ENCODE results near the gene LRRC56. TPM values are rescaled to one million over a fixed set of nuclear protein-coding genes. Genes with fewer than 3 reads are reported as not detected.

LRRC56 gene
- total RNA-seq, 1 donor from 2014 or later = 0.69 TPM

GRCh38 chr11:520428-521176 lies 16.7 kb upstream of the LRRC56 start:
- no peak for DNase-seq

DNA sequence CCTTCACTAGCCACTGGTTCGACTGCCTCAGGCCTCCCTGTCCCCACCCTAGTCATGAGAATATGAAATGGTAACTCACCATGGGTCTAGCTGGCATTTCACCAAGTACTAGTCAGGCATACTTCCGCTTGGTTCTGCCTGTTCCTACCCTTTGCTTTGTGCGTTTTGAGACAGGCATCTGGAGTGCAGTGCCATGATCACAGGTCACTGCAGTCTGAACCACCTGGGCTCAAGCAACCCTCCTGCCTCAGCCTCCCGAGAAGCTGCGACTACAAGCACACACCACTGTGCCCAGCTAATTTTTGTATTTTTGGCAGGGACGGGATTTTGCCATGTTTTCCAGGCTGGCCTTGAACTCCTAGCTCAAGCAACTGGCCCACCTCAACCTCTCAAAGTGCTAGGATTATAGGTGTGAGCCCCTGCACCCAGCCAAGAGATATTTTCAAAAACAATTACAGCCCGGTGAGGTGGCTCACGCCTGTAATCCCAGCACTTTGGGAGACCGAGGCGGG lies 16.1 kb upstream of the LRRC56 start:
- no peak for DNase-seq

DNA sequence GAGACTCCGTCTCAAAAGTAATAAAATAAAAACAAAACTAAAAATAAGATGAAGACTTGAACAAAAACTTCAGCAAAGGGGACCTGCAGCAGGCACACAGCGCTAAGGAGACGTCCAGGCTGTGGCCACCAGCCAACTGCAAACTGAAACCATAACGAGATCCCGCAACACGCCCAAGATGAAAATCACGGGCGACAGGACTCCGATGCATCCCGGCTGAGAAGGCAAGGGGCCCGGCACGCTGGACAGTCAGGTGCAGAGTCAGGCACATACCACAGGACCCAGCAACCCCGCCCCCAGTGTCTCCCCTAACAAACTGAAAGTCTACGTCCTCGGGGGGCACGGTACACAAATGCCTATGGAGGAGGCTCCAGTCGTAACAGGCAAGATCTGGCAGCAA lies 11.1 kb upstream of the LRRC56 start:
- no peak for DNase-seq

DNA sequence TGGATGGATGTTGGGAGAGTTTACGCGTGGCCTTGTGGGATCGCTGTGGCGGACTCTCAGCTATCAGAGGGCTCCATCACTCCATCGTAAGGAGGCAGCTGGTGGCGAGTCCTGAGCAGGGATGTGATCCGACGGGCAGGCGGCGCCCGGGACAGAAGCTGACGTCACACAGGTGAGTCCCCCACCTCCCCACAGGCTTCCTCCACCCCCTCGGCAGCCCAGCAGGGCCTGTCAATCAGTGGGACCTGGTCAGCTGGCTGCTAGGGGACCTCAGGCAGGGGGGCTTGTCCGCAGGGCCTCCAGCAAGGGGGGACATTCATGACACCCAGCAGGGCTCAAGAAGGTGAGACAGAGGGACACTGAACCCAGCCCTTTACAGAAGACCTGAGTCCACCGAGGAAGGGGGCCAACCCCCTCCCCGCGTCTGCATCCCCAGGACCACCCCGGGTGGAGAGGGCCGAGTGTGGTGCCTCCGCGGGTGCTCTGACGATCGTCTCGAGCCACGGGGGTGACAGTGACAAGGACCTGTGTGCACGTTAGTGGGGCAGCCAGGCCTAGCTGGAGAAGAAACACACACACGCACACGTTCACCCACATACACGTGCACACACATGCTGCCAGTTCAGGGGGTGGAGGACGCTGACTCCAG lies 9.0 kb upstream of the LRRC56 start:
- DNase-seq = no peak

DNA sequence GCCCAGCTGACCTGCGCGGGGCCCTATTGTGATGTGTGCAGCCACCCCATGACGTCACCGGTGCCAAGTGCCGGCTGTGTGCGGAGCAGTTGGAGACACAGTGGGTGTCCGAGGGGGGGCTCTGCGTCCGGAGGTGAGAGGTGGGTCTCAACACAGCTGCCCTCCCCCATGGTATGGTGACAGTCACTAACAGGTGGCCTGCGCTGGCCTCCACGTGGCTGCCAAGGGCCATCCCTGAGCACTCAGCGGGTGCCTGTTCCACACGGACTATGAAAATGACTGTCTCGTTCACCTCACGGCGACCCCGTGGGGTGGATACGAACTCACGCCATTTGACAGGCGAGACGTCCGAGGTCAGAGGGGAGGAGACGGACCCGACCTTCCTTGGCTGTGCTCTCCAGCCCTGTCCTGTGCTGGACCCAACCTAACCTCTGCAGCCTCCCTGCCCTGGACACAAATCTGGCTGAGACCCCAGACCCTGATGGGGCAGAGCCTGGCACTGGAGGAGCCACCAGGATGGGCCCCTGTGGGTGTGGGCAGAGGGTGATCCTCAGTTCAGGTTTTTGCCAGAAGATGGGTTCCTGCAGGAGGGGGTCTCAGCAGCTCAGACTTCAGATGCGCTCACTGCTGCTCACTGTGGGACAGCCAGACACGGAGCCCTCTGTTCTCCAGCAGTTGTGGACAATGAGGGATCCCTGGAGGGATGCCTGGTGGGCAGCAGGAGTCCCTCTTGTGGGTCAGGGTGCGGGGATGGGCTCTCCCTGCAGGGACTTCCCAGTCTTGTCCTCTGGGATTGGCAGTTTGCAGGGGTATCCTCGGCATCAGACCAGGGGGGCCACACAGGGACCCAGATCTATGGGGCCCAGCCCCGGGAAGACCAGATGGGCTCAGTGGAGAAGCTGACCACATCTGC lies 8.3 kb upstream of the LRRC56 start:
- DNase-seq = no peak

GRCh38 chr11:529728-530411 lies 7.5 kb upstream of the LRRC56 start:
- no peak for DNase-seq

DNA sequence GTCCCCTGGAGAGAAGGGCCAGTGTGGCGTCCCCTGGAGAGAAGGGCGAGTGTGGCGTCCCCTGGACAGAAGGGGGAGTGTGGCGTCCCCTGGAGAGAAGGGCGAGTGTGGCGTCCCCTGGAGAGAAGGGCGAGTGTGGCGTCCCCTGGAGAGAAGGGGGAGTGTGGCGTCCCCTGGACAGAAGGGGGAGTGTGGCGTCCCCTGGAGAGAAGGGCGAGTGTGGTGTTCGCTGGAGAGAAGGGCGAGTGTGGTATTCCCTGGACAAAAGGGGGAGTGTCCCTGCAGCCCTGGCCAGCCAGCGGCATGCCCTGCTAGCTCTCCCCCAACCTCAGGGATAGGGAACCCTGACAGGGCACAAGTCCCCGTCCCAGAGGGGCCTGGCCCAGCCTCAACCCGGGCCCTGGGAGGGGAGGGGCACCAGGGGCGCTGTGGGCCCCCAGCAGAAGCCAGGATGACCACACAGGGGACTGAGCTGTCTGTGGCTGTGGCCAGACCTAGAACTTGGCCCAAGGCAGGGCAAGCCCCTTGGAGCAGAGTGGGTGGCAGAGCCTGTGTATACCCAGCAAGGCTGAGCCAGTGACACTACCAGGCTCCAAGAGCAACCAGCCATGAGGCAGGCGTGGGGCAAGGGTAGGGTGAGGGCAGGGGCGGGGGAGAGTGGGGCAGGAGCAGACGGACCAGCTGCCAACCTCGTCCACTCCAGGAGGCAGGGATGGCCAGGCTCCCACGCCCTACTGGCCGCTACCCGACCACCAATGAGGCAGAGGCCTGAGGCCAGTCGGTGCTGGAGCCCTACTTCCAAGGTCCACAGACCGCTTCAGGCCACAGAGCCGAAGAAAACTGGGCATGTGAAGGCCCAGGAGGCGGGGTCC lies 6.1 kb upstream of the LRRC56 start:
- DNase-seq = no peak

- DNase-seq = no peak
Observed at GRCh38 chr11:531919-532526, 5.3 kb upstream of the LRRC56 start.

DNA sequence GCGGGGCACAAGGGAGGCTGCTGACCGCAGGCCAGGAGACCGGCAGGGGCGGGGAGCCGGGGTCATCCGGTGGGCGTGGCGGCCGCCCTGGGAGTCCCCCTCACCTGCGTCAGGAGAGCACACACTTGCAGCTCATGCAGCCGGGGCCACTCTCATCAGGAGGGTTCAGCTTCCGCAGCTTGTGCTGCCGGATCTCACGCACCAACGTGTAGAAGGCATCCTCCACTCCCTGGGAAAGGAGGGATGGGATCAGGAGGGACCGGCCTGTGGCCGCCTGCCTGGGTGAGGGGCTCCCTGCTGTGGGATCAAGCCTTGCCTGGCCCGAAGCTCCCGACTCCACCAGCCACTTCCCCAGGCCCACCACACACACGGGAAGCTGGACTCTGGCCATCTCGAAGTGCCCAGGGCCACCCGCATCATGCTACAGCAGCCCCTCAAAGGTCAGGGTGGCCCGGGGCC lies 4.8 kb upstream of the LRRC56 start:
- no peak for DNase-seq

DNA sequence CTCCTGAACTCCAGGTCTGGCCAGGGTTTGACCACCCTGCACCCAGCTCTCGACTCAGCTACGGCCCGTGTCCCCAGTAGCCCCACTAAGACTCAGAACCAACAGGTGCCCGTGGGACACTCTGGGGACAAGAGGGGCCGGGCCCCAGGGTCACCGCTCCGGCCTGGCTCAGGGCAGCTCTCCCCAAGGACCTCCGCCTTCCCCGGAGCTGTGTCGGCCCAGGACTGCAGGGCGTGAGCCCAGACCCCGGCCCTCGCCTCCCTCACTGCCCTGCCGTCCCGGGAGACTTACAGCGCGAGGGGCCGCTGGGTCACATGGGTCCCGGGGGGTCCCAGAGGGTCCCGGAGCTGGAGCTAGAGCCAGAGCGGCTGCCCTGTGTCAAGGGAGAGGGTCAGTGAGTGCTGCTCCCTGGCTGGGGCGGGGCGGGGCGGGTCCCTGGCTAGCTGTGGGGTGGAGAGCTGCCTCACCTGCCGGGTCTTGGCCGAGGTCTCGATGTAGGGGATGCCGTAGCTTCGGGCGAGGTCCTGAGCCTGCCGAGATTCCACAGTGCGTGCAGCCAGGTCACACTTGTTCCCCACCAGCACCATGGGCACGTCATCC lies 4.2 kb upstream of the LRRC56 start:
- no peak for DNase-seq

GRCh38 chr11:533586-534395 lies 3.5 kb upstream of the LRRC56 start:
- DNase-seq = no peak

- DNase-seq = no peak
Observed at GRCh38 chr11:534396-535209, 2.7 kb upstream of the LRRC56 start.

DNA sequence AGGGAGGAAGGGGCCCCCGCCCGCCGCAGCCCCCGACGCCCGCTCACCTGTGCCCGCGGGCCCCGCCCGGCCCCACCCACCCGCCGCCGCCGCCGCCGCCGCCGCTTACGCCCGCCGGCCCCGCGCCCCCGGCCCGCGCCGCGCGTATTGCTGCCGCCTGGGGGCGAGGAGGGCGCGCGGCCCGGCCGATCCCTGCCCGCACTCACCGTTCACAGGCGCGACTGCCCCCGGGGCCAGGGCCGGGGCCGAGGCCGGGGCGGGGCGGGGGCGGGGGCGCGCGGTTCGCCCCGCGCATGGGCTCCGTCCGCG lies 2.2 kb upstream of the LRRC56 start:
- DNase-seq = no peak

DNA sequence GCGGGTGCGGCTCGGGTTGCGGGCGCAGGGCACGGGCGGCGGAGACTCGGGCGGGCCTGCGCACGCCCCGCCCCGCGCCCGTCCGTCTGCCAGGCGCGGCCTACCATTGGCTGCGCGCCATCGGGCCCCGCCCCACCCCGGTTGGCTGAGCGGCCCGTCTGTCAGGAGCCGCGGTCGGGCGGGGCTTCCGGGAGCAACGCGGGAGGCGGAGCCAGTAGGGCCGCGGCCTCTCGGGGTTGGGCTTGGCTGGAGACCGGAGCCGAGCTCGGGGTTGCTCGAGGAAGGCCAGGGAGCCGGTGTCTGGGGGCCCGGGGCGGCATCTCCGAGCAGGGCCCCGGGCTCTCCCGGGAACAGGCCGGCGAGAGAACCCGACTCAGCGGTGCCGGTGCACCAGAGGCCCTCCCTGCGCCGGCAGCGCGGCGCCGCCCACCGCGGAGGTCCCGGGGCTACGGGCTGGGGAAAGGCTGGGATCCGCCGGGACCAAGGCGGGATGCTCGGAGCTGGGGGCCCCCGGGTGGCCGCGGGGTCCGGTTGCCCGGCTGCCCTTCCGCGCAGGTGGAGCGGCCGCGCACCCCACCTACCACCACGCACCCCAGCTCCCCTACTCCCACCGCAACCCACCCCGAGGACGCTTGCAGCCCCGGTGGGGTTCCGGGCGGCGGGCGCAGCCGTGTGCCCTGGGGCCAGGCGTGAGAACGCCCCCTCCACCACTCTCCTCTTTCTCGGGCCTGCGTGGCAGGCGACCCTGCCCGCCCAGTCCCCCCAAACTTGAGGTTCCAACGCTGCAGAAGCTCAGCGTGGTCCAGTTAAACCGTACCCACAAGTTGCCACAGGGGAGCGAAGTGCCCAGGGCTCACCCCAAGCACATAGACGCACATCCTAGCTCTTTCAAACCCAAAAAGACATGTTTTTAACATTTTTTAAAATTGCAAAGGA lies 1.5 kb upstream of the LRRC56 start, which contains the start of gene HRAS:
HRAS (minus strand) TSS at position 58 of the 936 bp plus-strand sequence.
- peak; percentile 92 for DNase-seq

DNA sequence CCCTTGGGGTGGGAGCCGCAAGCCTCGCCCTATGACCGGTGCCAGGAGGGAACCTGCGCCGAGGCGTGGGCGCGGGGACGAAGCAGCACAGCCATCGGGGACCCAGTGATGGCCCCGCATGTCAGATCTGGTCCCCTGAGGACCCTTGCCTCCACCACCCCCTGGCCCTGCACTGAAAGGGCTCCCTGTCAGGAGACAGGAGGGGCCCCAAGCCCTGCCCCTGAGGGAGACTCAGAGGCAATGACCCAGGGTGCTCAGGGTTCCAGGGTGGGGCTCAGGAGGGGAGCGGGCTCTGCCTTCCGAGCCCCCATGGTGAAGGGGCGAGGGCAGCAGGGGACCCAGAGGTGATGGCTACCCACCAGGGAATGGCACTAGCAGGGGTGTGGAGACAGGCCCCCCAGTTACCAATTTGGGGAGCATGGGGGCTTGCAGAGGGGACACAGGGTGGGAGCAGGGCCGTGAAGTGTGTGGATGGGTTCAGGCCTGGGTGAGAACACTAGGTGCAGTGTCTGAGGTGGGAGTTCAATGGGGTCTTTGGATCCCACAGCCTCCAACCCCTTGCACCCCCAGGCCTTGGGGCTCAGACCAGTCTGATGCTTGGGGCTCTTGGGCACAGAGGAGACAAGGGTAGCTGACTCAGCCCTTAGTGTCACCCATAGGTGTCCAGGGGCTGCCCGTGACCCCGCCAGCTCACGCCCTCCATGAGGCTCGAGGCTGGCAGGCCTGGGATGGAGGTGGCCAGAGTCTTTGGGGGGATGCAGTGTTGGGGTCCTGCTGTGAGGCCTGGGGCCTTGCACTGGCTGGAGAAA lies 499 bp downstream of the LRRC56 start:
- no peak for DNase-seq

- no peak for DNase-seq
Observed at GRCh38 chr11:538431-539051, 1.2 kb downstream of the LRRC56 start.

All from skin of body (tissue), 2 donors.